Neural crest cell (in vitro differentiated cells): ENCODE data around the gene SUCNR1. TPM values are rescaled to one million over a fixed set of nuclear protein-coding genes. Genes with fewer than 3 reads are reported as not detected.
"Not testable (repeated sequence)": the region's sequence is repeated elsewhere in the genome, so short reads cannot be mapped to it uniquely, and the experiment has no call there.

Experiments used
- DNase-seq: peaks from one replicate; pipeline ENCODE4 v3.0.0; 2021; ENCODE audit warnings: low read depth, mixed read lengths, low spot score
- H3K27ac Mint-ChIP-seq: one replicate; pipeline ENCODE4 v1.8.0; 2021; ENCODE audit warnings: mild to moderate bottlenecking, mixed read lengths; ENCODE audit not compliant: unreplicated experiment
- H3K27me3 Mint-ChIP-seq: 2 replicates; pipeline ENCODE4 v1.8.0; 2021; ENCODE audit warnings: low read depth, mild to moderate bottlenecking, mixed read lengths
- H3K36me3 Mint-ChIP-seq: 2 replicates; pipeline ENCODE4 v1.8.0; 2021; ENCODE audit warnings: low read depth, mild to moderate bottlenecking, mixed read lengths
- H3K4me1 Mint-ChIP-seq: 2 replicates; pipeline ENCODE4 v1.8.0; 2021; ENCODE audit warnings: mixed read lengths
- H3K4me3 Mint-ChIP-seq: one replicate; pipeline ENCODE4 v1.8.0; 2021; ENCODE audit warnings: mild to moderate bottlenecking, mixed read lengths
- H3K9me3 Mint-ChIP-seq: 2 replicates; pipeline ENCODE4 v1.8.0; 2021; ENCODE audit warnings: mixed read lengths
- total RNA-seq: library from RNA; stranded (reverse); gene quantifications from 2 replicates; pipeline ENCODE4 v1.2.1, GENCODE V29; 2021
- TF ChIP-seq, protein P1 (sequence below): fragments of 200-600 bp; sonication (generic); conservative IDR thresholded peaks from 2 replicates; pipeline ENCODE4 v1.5.0; 2021; ENCODE audit warnings: antibody characterized with exemption, mild to moderate bottlenecking

SUCNR1 gene
- total RNA-seq, 1 donor from 2014 or later, result not detected

DNA sequence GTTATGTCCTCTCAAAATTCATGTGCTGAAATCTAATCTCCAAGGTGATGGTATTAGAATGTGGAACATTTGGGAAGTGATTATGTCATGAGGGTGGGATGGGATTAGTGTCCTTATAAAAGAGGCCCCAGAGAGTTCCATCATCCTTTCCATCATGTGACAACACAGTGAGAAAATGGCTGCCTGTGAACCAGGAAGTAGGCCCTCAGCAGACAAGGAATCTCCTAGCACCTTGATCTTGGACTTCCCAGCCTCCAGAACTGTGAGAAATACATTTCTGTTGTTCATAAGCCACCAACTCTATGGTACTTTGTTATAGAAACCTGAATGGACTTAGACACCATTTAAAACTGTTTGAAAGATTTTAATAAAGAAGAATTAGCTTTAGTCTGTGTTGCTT is 20.8 kb downstream of the SUCNR1 start:
- TF ChIP-seq, protein P1, sequence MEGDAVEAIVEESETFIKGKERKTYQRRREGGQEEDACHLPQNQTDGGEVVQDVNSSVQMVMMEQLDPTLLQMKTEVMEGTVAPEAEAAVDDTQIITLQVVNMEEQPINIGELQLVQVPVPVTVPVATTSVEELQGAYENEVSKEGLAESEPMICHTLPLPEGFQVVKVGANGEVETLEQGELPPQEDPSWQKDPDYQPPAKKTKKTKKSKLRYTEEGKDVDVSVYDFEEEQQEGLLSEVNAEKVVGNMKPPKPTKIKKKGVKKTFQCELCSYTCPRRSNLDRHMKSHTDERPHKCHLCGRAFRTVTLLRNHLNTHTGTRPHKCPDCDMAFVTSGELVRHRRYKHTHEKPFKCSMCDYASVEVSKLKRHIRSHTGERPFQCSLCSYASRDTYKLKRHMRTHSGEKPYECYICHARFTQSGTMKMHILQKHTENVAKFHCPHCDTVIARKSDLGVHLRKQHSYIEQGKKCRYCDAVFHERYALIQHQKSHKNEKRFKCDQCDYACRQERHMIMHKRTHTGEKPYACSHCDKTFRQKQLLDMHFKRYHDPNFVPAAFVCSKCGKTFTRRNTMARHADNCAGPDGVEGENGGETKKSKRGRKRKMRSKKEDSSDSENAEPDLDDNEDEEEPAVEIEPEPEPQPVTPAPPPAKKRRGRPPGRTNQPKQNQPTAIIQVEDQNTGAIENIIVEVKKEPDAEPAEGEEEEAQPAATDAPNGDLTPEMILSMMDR, result no peak
- no peaks in the 10 kb centered on the region for H3K4me1 Mint-ChIP-seq
- H3K27me3 Mint-ChIP-seq, result no peaks in the 10 kb centered on the region
- H3K4me3 Mint-ChIP-seq, result no peak overlapping the region
- peaks cover 2% of the 10 kb centered on the region for H3K9me3 Mint-ChIP-seq
- H3K27ac Mint-ChIP-seq, result no peak overlapping the region
- no peak for DNase-seq
- no peaks in the 10 kb centered on the region for H3K36me3 Mint-ChIP-seq

GRCh38 chr3:151895478-151896241 is 22.2 kb downstream of the SUCNR1 start:
- Mint-ChIP-seq H3K9me3 (peaks cover 2% of the 10 kb centered on the region), H3K4me3 (no peak overlapping the region)

DNA sequence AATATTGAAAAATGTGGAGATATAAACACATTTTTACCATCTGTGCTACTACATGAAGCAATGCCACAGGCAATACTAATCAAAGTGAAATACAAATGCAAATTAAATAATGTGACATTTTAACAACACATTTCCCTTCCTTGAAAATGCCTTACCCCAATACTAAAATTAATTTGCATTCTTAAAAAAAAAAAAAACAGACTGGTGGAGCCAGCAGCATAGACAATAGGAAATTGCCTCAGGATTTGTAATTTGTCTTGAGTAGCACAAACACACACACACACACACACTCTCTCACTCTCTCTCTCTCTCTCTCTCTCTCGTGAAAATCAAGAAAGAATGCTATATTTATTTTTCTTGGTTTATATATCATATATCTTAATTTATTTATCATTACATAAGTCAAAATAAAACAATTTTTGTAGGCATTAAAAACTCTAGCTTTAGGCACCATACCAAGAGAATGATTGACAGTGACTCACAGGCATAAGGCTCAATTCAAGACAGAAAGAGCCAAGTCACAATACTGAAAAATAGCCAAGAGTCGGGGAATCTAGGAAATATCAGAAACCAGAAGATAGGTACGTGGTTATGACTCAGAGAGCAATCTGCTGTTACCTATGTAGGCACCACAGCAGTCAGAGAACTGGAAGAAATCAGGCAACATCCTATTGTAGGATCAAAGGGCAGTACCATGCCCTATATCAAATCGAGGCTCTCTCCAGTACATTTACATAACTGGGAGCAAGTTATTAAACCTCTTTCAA is 23.0 kb downstream of the SUCNR1 start:
- Mint-ChIP-seq H3K9me3 (peaks cover 2% of the 10 kb centered on the region), H3K27me3 (no peaks in the 10 kb centered on the region), H3K4me1 (no peaks in the 10 kb centered on the region), H3K27ac (no peak overlapping the region), H3K36me3 (no peaks in the 10 kb centered on the region), H3K4me3 (no peak overlapping the region)
- TF ChIP-seq, protein P1, result no peak
- no peak for DNase-seq

More at GRCh38 chr3:151895478-151896241, 22.2 kb downstream of the SUCNR1 start:
- no peaks in the 10 kb centered on the region for H3K4me1 Mint-ChIP-seq
- H3K36me3 Mint-ChIP-seq, result no peaks in the 10 kb centered on the region
- TF ChIP-seq, protein P1, result no peak
- DNase-seq, result no peak
- H3K27me3 Mint-ChIP-seq, result no peaks in the 10 kb centered on the region
- H3K27ac Mint-ChIP-seq, result no peak overlapping the region

DNA sequence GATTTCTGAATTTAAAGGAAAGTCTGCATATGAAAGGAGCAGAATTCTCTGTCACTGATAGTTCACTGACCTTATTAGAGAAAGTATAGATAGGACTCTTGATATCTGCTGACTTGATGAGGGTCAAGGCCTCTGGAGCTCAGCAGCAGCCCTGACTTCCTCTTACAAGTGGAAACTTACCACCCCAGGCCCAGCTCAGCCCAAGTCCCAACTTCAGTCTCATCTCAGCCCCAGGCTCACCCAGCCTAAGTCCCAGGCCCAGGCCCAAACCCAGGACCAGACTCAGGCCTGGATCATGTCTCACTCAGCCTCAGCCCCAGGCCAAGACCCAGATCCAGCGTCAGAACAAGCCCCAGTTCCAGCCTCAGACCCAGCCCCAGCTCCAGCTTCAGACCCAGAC is 24.7 kb downstream of the SUCNR1 start:
- H3K27me3 Mint-ChIP-seq, H3K27ac Mint-ChIP-seq, DNase-seq, H3K9me3 Mint-ChIP-seq, H3K36me3 Mint-ChIP-seq, H3K4me3 Mint-ChIP-seq: not testable (repeated sequence)
- peaks cover 11% of the 10 kb centered on the region for H3K4me1 Mint-ChIP-seq

- H3K4me3 Mint-ChIP-seq, H3K27me3 Mint-ChIP-seq, H3K36me3 Mint-ChIP-seq, H3K27ac Mint-ChIP-seq, H3K9me3 Mint-ChIP-seq, DNase-seq: not testable (repeated sequence)
- H3K4me1 Mint-ChIP-seq, result peaks cover 17% of the 10 kb centered on the region
These were observed 25.3 kb downstream of the SUCNR1 start for GRCh38 chr3:151898564-151899261.

- no peaks in the 10 kb centered on the region for H3K36me3 Mint-ChIP-seq
- H3K4me3 Mint-ChIP-seq, result no peak overlapping the region
- peaks cover 2% of the 10 kb centered on the region for H3K9me3 Mint-ChIP-seq
- TF ChIP-seq, protein P1, result no peak
- no peak overlapping the region for H3K27ac Mint-ChIP-seq
- peaks cover 19% of the 10 kb centered on the region for H3K4me1 Mint-ChIP-seq
- no peak for DNase-seq
- H3K27me3 Mint-ChIP-seq, result no peaks in the 10 kb centered on the region
These were observed 26.6 kb downstream of the SUCNR1 start for GRCh38 chr3:151899996-151900395.
